RKO (cell line): ENCODE measurements around the gene LPO.

Experiments
- DNase-seq: peaks from one replicate; pipeline ENCODE4 v3.0.0-alpha.2; 2016; ENCODE audit warnings: low spot score

The LPO gene

GRCh38 chr17:58262149-58262548 lies 23.8 kb downstream of the LPO start:
- DNase-seq, result no peak

GRCh38 chr17:58263773-58264172 lies 25.4 kb downstream of the LPO start:
- DNase-seq, result no peak

- DNase-seq, result no peak
Measured at GRCh38 chr17:58264407-58265103, 26.2 kb downstream of the LPO start.

- no peak for DNase-seq
Measured at GRCh38 chr17:58265271-58265670, 26.9 kb downstream of the LPO start.

GRCh38 chr17:58265902-58266875 lies 27.8 kb downstream of the LPO start:
- DNase-seq, result no peak

- DNase-seq, result no peak
Measured at GRCh38 chr17:58267347-58268324, 29.3 kb downstream of the LPO start.

- DNase-seq, result no peak
Measured at GRCh38 chr17:58268326-58268725, 29.9 kb downstream of the LPO start.

GRCh38 chr17:58268774-58269556 lies 30.6 kb downstream of the LPO start:
- DNase-seq, result no peak

- DNase-seq, result no peak
Measured at GRCh38 chr17:58269557-58270291, 31.3 kb downstream of the LPO start.

GRCh38 chr17:58270476-58271215 lies 32.3 kb downstream of the LPO start:
- DNase-seq, result no peak

- DNase-seq, result no peak
Measured at GRCh38 chr17:58271216-58271931, 33.0 kb downstream of the LPO start.

- no peak for DNase-seq
Measured at GRCh38 chr17:58272367-58273280, 34.2 kb downstream of the LPO start.

GRCh38 chr17:58273453-58274104 lies 35.2 kb downstream of the LPO start:
- no peak for DNase-seq

GRCh38 chr17:58275417-58275816 lies 37.0 kb downstream of the LPO start:
- no peak for DNase-seq

- no peak for DNase-seq
Measured at GRCh38 chr17:58276423-58276822, 38.0 kb downstream of the LPO start.

GRCh38 chr17:58277107-58277801 lies 38.9 kb downstream of the LPO start:
- no peak for DNase-seq
